ENCODE results near the gene ZNF317.

DNA sequence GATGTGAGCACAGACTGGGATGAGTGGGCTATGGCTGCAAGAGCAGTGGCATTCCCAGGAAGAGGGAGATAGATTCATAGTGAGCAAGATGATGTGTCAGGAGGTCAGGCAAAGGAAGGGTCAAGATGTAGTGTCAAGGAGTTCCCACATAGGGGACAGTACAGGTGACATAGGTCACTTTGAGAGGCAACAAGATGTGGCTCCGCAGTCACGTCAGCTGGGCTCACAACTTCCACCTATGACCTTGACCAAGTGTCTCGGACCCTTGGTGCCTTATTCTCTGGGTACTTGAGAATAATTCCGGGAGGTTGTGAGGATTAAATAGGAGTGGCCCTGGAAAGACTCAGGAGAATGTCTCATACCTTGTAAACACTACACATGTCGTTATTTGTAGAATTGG lies 10.5 kb downstream of the ZNF317 start:
- no peak for TF ChIP-seq POLR2A (IDR thresholded peaks at IDR 0.05; ENCODE audit: low read length)
- TF ChIP-seq GATA1 (IDR thresholded peaks at IDR 0.05; ENCODE audit: low read depth, low read length): no peak

Data from erythroblast (primary cell).